ENCODE data around the gene RFXAP. TPM values are rescaled to one million over a fixed set of nuclear protein-coding genes. Genes with fewer than 3 reads are reported as not detected.
A peak's percentile ranks its signal among the peaks of the same experiment; 100 is the strongest.

The RFXAP gene
- total RNA-seq, 4 donors from 2014 or later, result 1.0 to 3.7 (median 2.2) TPM

GRCh38 chr13:36817996-36818803, 822 bp upstream of the RFXAP start:
- peak overlapping the region; percentile 69 for H3K4me3 ChIP-seq (ENCODE audit: low read depth, poor library complexity, severe bottlenecking)
- intact Hi-C loops (cut with DNase I; ENCODE audit: low total_unique reads), result no loop called here
- no peak for TF ChIP-seq CTCF (IDR thresholded peaks at IDR 0.05)
- no peak for TF ChIP-seq POLR2A (IDR thresholded peaks at IDR 0.05)
- DNase-seq (ENCODE audit: low spot score in 2 of 2), result no peak
- WGBS, 2 donors, result 41 to 44% methylated on average over 12 of the region's 12 CpGs

- TF ChIP-seq CTCF (IDR thresholded peaks at IDR 0.05) (no peak), POLR2A (IDR thresholded peaks at IDR 0.05) (no peak)
- H3K4me3 ChIP-seq (ENCODE audit: low read depth, poor library complexity, severe bottlenecking), result peak overlapping the region; percentile 69
- WGBS, 2 donors, result 0 to 2% methylated on average over 20 of the region's 20 CpGs
- no peak for DNase-seq (ENCODE audit: low spot score in 2 of 2)
- intact Hi-C loops (cut with DNase I; ENCODE audit: low total_unique reads), result no loop called here
These were observed 693 bp downstream of the RFXAP start for GRCh38 chr13:36819739-36820090.

GRCh38 chr13:36820222-36820621, 1.2 kb downstream of the RFXAP start:
- WGBS, 2 donors, result 63 to 64% methylated on average over 4 of the region's 4 CpGs
- no peak for DNase-seq (ENCODE audit: low spot score in 2 of 2)
- intact Hi-C loops (cut with DNase I; ENCODE audit: low total_unique reads), result no loop called here
- H3K4me3 ChIP-seq (ENCODE audit: low read depth, poor library complexity, severe bottlenecking), result peak overlapping the region; percentile 69
- no peak for TF ChIP-seq CTCF (IDR thresholded peaks at IDR 0.05)
- no peak for TF ChIP-seq POLR2A (IDR thresholded peaks at IDR 0.05)

- TF ChIP-seq POLR2A (IDR thresholded peaks at IDR 0.05) (no peak), CTCF (IDR thresholded peaks at IDR 0.05) (no peak)
- WGBS, 2 donors, result 73 to 75% methylated on average over 3 of the region's 3 CpGs
- no peak for DNase-seq (ENCODE audit: low spot score in 2 of 2)
- intact Hi-C loops (cut with DNase I; ENCODE audit: low total_unique reads), result no loop called here
- no peak overlapping the region for H3K4me3 ChIP-seq (ENCODE audit: low read depth, poor library complexity, severe bottlenecking)
These were observed 3.8 kb downstream of the RFXAP start for GRCh38 chr13:36822785-36823184.

- intact Hi-C loops (cut with DNase I; ENCODE audit: low total_unique reads), result no loop called here
- TF ChIP-seq POLR2A (IDR thresholded peaks at IDR 0.05) (no peak), CTCF (IDR thresholded peaks at IDR 0.05) (no peak)
- DNase-seq (ENCODE audit: low spot score in 2 of 2), result no peak
- WGBS, 2 donors, result 40 to 95% methylated on average over 1 of the region's 1 CpG
- no peak overlapping the region for H3K4me3 ChIP-seq (ENCODE audit: low read depth, poor library complexity, severe bottlenecking)
These were observed 10.7 kb downstream of the RFXAP start for GRCh38 chr13:36829753-36830152.

GRCh38 chr13:36831291-36831690, 12.3 kb downstream of the RFXAP start:
- DNase-seq (ENCODE audit: low spot score in 2 of 2), result no peak
- WGBS, 2 donors, result 89 to 93% methylated on average over 3 of the region's 3 CpGs
- intact Hi-C loops (cut with DNase I; ENCODE audit: low total_unique reads), result no loop called here
- TF ChIP-seq CTCF (IDR thresholded peaks at IDR 0.05), result no peak
- TF ChIP-seq POLR2A (IDR thresholded peaks at IDR 0.05), result no peak
- H3K4me3 ChIP-seq (ENCODE audit: low read depth, poor library complexity, severe bottlenecking), result no peak overlapping the region

Measured in lower leg skin (tissue), 4 donors.